ENCODE measurements around the gene HEY2. TPM values are rescaled to one million over a fixed set of nuclear protein-coding genes. Genes with fewer than 3 reads are reported as not detected.
"Not testable (repeated sequence)": the region's sequence is repeated elsewhere in the genome, so short reads cannot be mapped to it uniquely, and the experiment has no call there.

HEY2 gene
- total RNA-seq = 1.6 TPM

- ATAC-seq = peak; percentile 99
Measured at GRCh38 chr6:125749173-125749864, at the start of gene HEY2. Gene HEY2 (plus strand): TSS chr6:125749632. CDS start chr6:125749777, 145 bp downstream.

GRCh38 chr6:125700581-125701353 lies 48.7 kb upstream of the HEY2 start:
- no peak for ATAC-seq

- ATAC-seq = no peak
Measured at GRCh38 chr6:125701354-125701668, 48.1 kb upstream of the HEY2 start.

GRCh38 chr6:125703882-125704281 lies 45.5 kb upstream of the HEY2 start:
- ATAC-seq = not testable (repeated sequence)

- no peak for ATAC-seq
Measured at GRCh38 chr6:125707615-125708243, 41.7 kb upstream of the HEY2 start.

GRCh38 chr6:125711013-125711675 lies 38.3 kb upstream of the HEY2 start:
- ATAC-seq = no peak

- ATAC-seq = no peak
Measured at GRCh38 chr6:125714441-125715090, 34.9 kb upstream of the HEY2 start.

- no peak for ATAC-seq
Measured at GRCh38 chr6:125717120-125717731, 32.2 kb upstream of the HEY2 start.

GRCh38 chr6:125718109-125718508 lies 31.3 kb upstream of the HEY2 start:
- ATAC-seq = no peak

GRCh38 chr6:125722886-125723285 lies 26.5 kb upstream of the HEY2 start:
- ATAC-seq = no peak

GRCh38 chr6:125727216-125727615 lies 22.2 kb upstream of the HEY2 start:
- ATAC-seq = no peak

GRCh38 chr6:125728739-125729138 lies 20.7 kb upstream of the HEY2 start:
- ATAC-seq = no peak

- ATAC-seq = no peak
Measured at GRCh38 chr6:125729983-125730382, 19.4 kb upstream of the HEY2 start.

GRCh38 chr6:125732398-125732797 lies 17.0 kb upstream of the HEY2 start:
- no peak for ATAC-seq

- ATAC-seq = no peak
Measured at GRCh38 chr6:125733516-125734300, 15.7 kb upstream of the HEY2 start.

GRCh38 chr6:125738276-125738675 lies 11.2 kb upstream of the HEY2 start:
- no peak for ATAC-seq

- ATAC-seq = no peak
Measured at GRCh38 chr6:125739364-125739763, 10.1 kb upstream of the HEY2 start.

- ATAC-seq = no peak
Measured at GRCh38 chr6:125741336-125741735, 8.1 kb upstream of the HEY2 start.

GRCh38 chr6:125742024-125742423 lies 7.4 kb upstream of the HEY2 start:
- no peak for ATAC-seq

- ATAC-seq = no peak
Measured at GRCh38 chr6:125742464-125743120, 6.8 kb upstream of the HEY2 start.

- ATAC-seq = no peak
Measured at GRCh38 chr6:125743604-125744003, 5.8 kb upstream of the HEY2 start.

Measured in esophagus mucosa (tissue), 1 donor.